Right lobe of liver (tissue), 6 donors: ENCODE results near the gene CLMN. TPM values are rescaled to one million over a fixed set of nuclear protein-coding genes. Genes with fewer than 3 reads are reported as not detected.

Experiments
- ATAC-seq, 4 donors: fragments of 200-7000 bp; cut with Tn5 transposase; one replicate each; pipeline ENCODE4 v1.9.1; 2020; ENCODE audit warnings: mild to moderate bottlenecking in 4 of 4, moderate library complexity in 4 of 4
- DNase-seq, 3 donors: peaks; one replicate each; pipeline ENCODE4 v3.0.0-alpha.2; 2020
- H3K27ac ChIP-seq, 3 donors: fragments of 200-600 bp; one replicate each; pipeline ENCODE4 v1.8.0; 2022
- H3K27me3 ChIP-seq, 2 donors: fragments of 200-600 bp; one replicate each; pipeline ENCODE4 v1.8.0; 2022
- H3K36me3 ChIP-seq, 4 donors: fragments of 200-600 bp; sonication (generic) in 1 of 4; one replicate each; pipeline versions ENCODE4 v1.5.1 to v1.8.0; 2017 to 2022; ENCODE audit warnings: control low read depth in 1 of 4
- H3K4me1 ChIP-seq, 4 donors: fragments of 200-600 bp; sonication (generic) in 1 of 4; one replicate each; pipeline versions ENCODE4 v1.5.1 to v1.8.0; 2017 to 2022; ENCODE audit warnings: control low read depth in 1 of 4
- H3K4me3 ChIP-seq, 3 donors: fragments of 200-600 bp; one replicate each; pipeline ENCODE4 v1.8.0; 2022
- H3K9me3 ChIP-seq, 4 donors: fragments of 200-600 bp; sonication (generic) in 1 of 4; one replicate each; pipeline versions ENCODE4 v1.5.1 to v1.8.0; 2017 to 2022; ENCODE audit warnings: control low read depth in 1 of 4
- POLR2A ChIP-seq: fragments of 450-650 bp; IDR thresholded peaks from one replicate; pipeline ENCODE4 v1.6.1; 2017; ENCODE audit warnings: antibody characterized with exemption, mild to moderate bottlenecking
- WGBS: methylation state at CpG from one replicate; pipeline ENCODE4 v1.1.6; 2018; ENCODE audit warnings: low coverage, low lambda C conversion rate; ENCODE audit not compliant: insufficient coverage; ENCODE audit errors: missing lambda C conversion rate; 5-methylcytosine and 5-hydroxymethylcytosine counted together
- intact Hi-C, 2 donors: fragments of 100-400 bp; cut with DNase I; formaldehyde crosslinking; loops; one replicate each; pipeline versions ENCODE4 v1.11.2 to v1.14.1; 2022
- total RNA-seq, 6 experiments: library from RNA; depleted of rRNA in 2 of 6; stranded (reverse); fragments of >200 nt in 2 of 6; fragmentation: NEBNext Ultra II Directional in 3 of 6; extraction: Animal tissue kit (Norgen Biotek cat#: 25700) in 3 of 6; gene quantifications; one replicate each; pipeline versions ENCODE4 v1.1.0 to v1.2.4, GENCODE V29; 2016 to 2023
- TF ChIP-seq, protein P1 (sequence below), 4 donors: fragments of 200-600 bp in 3 of 4; fragments of 450-650 bp in 1 of 4; IDR thresholded peaks; one replicate each; pipeline versions ENCODE4 v1.5.1 to v1.8.0; 2016 to 2022; ENCODE audit warnings: antibody characterized with exemption in 4 of 4, mild to moderate bottlenecking in 2 of 4
- donor health status: DM: no; HTN: yes; CAD: no.
- donor health status: DM: no; HTN: no; CAD: no.
- donor health status: DM: no; HTN: no; CAD: no.
- donor health status: DM: no; HTN: yes; CAD: no.
- donor health status: DM: no; HTN: yes; CAD: no.

The CLMN gene
- total RNA-seq, 6 experiments from 2014 or later: 18.4 to 91.8 (median 47.8) TPM

- no peak overlapping the region for H3K4me3 ChIP-seq
- peaks cover 0 to 5% (median 0%) of the 10 kb centered on the region in 4 donors for H3K36me3 ChIP-seq
- intact Hi-C loops: no loop called here
- H3K9me3 ChIP-seq: no peaks in the 10 kb centered on the region
- no peak overlapping the region for H3K27ac ChIP-seq
- ATAC-seq: no peak
- no peak for TF ChIP-seq POLR2A
- TF ChIP-seq, protein P1, sequence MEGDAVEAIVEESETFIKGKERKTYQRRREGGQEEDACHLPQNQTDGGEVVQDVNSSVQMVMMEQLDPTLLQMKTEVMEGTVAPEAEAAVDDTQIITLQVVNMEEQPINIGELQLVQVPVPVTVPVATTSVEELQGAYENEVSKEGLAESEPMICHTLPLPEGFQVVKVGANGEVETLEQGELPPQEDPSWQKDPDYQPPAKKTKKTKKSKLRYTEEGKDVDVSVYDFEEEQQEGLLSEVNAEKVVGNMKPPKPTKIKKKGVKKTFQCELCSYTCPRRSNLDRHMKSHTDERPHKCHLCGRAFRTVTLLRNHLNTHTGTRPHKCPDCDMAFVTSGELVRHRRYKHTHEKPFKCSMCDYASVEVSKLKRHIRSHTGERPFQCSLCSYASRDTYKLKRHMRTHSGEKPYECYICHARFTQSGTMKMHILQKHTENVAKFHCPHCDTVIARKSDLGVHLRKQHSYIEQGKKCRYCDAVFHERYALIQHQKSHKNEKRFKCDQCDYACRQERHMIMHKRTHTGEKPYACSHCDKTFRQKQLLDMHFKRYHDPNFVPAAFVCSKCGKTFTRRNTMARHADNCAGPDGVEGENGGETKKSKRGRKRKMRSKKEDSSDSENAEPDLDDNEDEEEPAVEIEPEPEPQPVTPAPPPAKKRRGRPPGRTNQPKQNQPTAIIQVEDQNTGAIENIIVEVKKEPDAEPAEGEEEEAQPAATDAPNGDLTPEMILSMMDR (IDR thresholded peaks at IDR 0.05): no peak
- WGBS: 90% methylated on average over 3 of the region's 3 CpGs
- H3K4me1 ChIP-seq: peaks cover 0 to 33% (median 15%) of the 10 kb centered on the region in 4 donors
- H3K27me3 ChIP-seq: no peaks in the 10 kb centered on the region
- DNase-seq: no peak
Measured at GRCh38 chr14:95188380-95188779, 131.3 kb downstream of the CLMN start.

DNA sequence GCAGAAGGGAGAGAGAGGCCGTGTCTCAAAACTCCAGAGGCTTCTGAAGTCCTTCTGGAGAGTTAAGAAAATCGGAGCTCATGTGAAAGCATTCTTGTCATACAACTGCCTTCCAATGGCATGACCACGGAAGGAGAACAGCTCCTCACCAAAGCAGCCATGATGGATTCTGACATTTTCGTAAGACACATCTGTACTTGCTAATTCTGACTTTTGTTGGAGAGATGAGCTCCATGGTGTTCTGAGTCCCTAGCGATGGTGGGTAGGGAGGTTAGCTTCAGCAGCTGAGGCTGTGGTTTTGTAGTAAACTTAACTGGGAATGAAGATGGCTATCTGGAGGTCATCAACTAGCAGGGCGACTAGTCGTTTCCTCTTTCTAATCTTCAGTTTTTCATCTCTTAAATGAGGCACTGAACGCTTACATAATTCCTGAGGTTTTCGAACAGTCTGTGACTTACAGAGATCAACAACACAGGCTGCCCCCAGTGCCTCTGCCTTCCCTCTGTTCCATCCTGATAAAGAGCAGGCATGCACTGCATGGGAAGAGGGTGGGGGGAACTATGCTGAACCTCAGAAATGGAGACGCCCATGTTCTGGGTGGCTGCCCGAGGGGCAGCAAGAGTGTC is 133.8 kb downstream of the CLMN start:
- TF ChIP-seq, protein P1 (IDR thresholded peaks at IDR 0.05): no peak
- no peak for TF ChIP-seq POLR2A
- H3K4me3 ChIP-seq: peak overlapping the region in 1 of 3 donors; percentile 3
- peak in 1 of 4 donors; percentile 14 for ATAC-seq
- H3K36me3 ChIP-seq: no peaks in the 10 kb centered on the region
- H3K4me1 ChIP-seq: peaks cover 2 to 58% (median 26%) of the 10 kb centered on the region in 4 donors
- no peaks in the 10 kb centered on the region for H3K27me3 ChIP-seq
- intact Hi-C loops: no loop called here
- no peaks in the 10 kb centered on the region for H3K9me3 ChIP-seq
- DNase-seq: no peak
- WGBS: 50% methylated on average over 11 of the region's 11 CpGs
- peak overlapping the region; percentile 50 to 91 (median 89) for H3K27ac ChIP-seq

DNA sequence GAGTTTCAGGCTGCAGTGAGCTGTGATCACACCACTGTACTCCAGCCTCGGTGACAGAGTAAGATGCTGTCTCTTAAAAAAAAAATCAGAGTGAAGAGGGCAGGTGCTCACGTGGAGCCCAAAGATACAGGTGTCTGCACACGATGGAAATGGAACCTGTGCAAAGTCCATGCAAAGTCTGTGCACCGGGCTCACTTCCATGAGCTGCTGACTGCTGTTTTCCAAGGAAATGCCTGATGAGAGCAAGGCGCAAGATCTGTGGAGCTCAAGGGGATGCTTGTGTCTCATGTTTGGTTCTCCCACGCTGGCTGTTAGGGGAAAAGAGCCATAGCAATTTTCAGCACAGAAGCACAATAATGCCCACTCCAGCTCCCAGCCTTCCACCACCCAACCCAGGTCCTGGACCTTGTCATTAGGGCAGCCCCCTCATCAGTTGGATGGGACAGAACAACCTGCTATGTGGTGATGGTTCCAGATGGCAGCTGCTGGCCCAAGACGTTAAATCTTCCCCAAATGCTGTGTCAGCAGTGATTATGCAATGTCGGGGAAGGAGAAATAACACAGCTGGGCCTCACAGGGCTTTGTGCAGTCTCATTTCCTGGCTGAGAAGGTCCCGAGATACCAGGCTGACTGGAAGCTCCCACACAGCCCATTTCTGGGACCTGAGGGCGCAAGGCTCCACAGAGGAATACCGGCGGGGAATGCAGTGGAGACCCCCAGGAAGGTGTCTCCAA is 134.5 kb downstream of the CLMN start:
- Histone ChIP-seq H3K4me3 (peak overlapping the region in 1 of 3 donors; percentile 3), H3K27ac (peak overlapping the region; percentile 50 to 91 (median 89)), H3K9me3 (no peaks in the 10 kb centered on the region), H3K36me3 (no peaks in the 10 kb centered on the region), H3K27me3 (no peaks in the 10 kb centered on the region), H3K4me1 (peaks cover 3 to 65% (median 30%) of the 10 kb centered on the region in 4 donors)
- intact Hi-C loops: no loop called here
- TF ChIP-seq, protein P1 (IDR thresholded peaks at IDR 0.05): no peak
- TF ChIP-seq POLR2A: peak; percentile 34
- ATAC-seq: peak; percentile 23 to 40 (median 32)
- DNase-seq: peak; percentile 37 to 76 (median 66)
- WGBS: 31% methylated on average over 9 of the region's 12 CpGs

- intact Hi-C loops: no loop called here
- DNase-seq: no peak
- 10% methylated on average over 2 of the region's 2 CpGs for WGBS
Measured at GRCh38 chr14:95184413-95184790, 135.3 kb downstream of the CLMN start.

More at GRCh38 chr14:95184413-95184790, 135.3 kb downstream of the CLMN start:
- ATAC-seq: no peak
- no peaks in the 10 kb centered on the region for H3K36me3 ChIP-seq
- no peaks in the 10 kb centered on the region for H3K27me3 ChIP-seq
- no peaks in the 10 kb centered on the region for H3K9me3 ChIP-seq
- H3K4me3 ChIP-seq: no peak overlapping the region
- TF ChIP-seq POLR2A: no peak
- TF ChIP-seq, protein P1 (IDR thresholded peaks at IDR 0.05): no peak
- H3K27ac ChIP-seq: peak overlapping the region; percentile 50 to 91 (median 89)
- peaks cover 3 to 66% (median 31%) of the 10 kb centered on the region in 4 donors for H3K4me1 ChIP-seq
